MG63 (cell line): ENCODE results near the gene PEX26. TPM values are rescaled to one million over a fixed set of nuclear protein-coding genes. Genes with fewer than 3 reads are reported as not detected.
"Not testable (repeated sequence)": the region's sequence is repeated elsewhere in the genome, so short reads cannot be mapped to it uniquely, and the experiment has no call there.

ENCODE experiments used
- DNase-seq: peaks from one replicate; pipeline ENCODE4 v3.0.0-alpha.2; 2020
- H3K27me3 ChIP-seq: fragments of 250-450 bp; sonication (Bioruptor Pico); 2 replicates; pipeline ENCODE4 v1.5.1; 2020; ENCODE audit warnings: mild to moderate bottlenecking, moderate library complexity
- H3K36me3 ChIP-seq: fragments of 250-450 bp; sonication (Bioruptor Pico); 2 replicates; pipeline ENCODE4 v1.5.1; 2020; ENCODE audit warnings: mild to moderate bottlenecking, moderate library complexity
- H3K4me3 ChIP-seq: fragments of 250-450 bp; sonication (Bioruptor Pico); 2 replicates; pipeline ENCODE4 v1.5.1; 2020; ENCODE audit warnings: mild to moderate bottlenecking, moderate library complexity
- H3K9me3 ChIP-seq: fragments of 250-450 bp; sonication (Bioruptor Pico); 2 replicates; pipeline ENCODE4 v1.5.1; 2020; ENCODE audit warnings: mild to moderate bottlenecking, moderate library complexity
- total RNA-seq: library from RNA; depleted of rRNA; stranded (reverse); fragments of >200 nt; shearing (Covaris generic); gene quantifications from 2 replicates; pipeline ENCODE4 v1.2.3, GENCODE V29; 2014; ENCODE audit warnings: low replicate concordance

Gene PEX26
- total RNA-seq, 1 experiment from 2014 or later, result 10.5 TPM

DNA sequence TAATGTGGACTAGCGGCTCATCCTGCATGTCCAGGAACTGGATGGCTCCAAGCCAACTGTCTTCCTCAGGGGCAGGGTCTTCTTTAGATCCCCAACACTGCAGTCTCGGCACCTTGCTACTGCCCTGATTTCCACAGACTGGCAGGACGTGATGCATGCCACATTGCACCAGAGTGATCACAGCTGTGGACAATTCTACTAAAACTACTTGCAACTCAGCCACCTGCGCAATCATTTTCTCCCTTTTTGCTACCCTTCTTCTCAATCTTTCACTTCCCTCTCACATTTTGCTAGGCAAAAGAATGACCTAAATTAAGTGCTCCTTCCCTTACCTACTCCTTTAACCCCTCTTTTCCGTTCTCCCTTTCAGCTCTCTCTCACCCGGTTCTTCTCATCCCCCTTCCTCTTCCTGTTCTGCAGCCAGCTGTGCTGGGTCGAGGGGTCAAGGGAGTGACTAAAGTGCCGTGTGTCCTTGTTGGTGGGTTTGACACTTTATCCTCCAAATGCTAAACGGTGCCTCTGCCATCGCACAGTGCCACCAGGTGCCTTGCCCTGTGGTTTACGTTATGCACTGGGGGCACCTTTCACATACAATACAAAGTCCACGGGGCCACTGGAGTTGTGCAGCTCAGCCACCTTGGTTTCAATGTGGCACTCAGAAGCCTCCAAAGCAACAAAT is 11.5 kb upstream of the PEX26 start:
- no peak for DNase-seq
- Histone ChIP-seq H3K27me3 (no peaks in the 10 kb centered on the region), H3K9me3 (no peaks in the 10 kb centered on the region), H3K36me3 (no peaks in the 10 kb centered on the region), H3K4me3 (no peak overlapping the region)

DNA sequence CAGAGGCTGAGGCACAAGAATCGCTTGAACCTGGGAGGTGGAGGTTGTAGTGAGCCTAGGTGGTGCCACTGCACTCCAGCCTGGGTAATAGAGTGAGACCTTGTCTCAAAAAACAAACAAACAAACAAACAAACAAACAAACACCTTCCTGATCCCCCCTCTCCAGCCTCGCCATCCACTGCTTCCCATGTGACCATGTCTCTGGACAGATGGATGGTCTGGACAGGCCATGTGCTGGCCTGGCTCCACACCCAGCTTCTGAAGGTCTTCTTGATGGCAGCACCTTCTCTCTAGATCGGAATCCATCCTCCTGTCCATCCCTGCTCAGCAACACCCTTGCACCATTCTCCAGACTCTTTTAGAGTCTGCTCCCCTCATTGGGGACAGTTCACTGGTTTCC is 10.7 kb upstream of the PEX26 start:
- Histone ChIP-seq H3K27me3 (no peaks in the 10 kb centered on the region), H3K36me3 (no peaks in the 10 kb centered on the region), H3K9me3 (no peaks in the 10 kb centered on the region), H3K4me3 (no peak overlapping the region)
- DNase-seq, result no peak

- no peaks in the 10 kb centered on the region for H3K9me3 ChIP-seq
- no peaks in the 10 kb centered on the region for H3K36me3 ChIP-seq
- no peaks in the 10 kb centered on the region for H3K27me3 ChIP-seq
- no peak overlapping the region for H3K4me3 ChIP-seq
- DNase-seq, result peak; percentile 64
These were observed 10.0 kb upstream of the PEX26 start for GRCh38 chr22:18067548-18068341.

- Histone ChIP-seq H3K4me3 (no peak overlapping the region), H3K36me3 (no peaks in the 10 kb centered on the region)
- DNase-seq, result no peak
These were observed 9.3 kb upstream of the PEX26 start for GRCh38 chr22:18068381-18068988.

DNA sequence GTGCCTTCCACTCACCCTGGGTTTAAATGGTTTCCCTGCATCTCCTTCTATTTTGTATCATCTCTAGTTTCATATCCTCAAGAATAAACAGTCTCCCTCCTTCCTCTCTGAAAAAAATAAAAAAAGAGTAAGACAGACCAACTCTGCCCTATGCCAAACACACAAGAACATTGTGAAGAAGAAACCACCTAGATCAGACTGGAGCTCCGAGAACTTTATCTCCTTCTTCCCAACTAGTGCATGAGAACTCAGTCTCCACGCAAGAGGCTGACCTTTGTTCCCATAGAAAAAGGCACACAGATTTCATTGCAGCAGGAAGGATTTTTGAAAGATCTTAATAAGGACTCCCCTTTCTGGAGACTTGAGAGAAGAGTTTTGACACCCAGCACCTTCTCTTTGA is 8.7 kb upstream of the PEX26 start:
- Histone ChIP-seq H3K4me3 (no peak overlapping the region), H3K27me3 (no peaks in the 10 kb centered on the region), H3K36me3 (no peaks in the 10 kb centered on the region), H3K9me3 (no peaks in the 10 kb centered on the region)
- DNase-seq, result no peak

More at GRCh38 chr22:18068381-18068988, 9.3 kb upstream of the PEX26 start:
- no peaks in the 10 kb centered on the region for H3K27me3 ChIP-seq
- no peaks in the 10 kb centered on the region for H3K9me3 ChIP-seq

DNA sequence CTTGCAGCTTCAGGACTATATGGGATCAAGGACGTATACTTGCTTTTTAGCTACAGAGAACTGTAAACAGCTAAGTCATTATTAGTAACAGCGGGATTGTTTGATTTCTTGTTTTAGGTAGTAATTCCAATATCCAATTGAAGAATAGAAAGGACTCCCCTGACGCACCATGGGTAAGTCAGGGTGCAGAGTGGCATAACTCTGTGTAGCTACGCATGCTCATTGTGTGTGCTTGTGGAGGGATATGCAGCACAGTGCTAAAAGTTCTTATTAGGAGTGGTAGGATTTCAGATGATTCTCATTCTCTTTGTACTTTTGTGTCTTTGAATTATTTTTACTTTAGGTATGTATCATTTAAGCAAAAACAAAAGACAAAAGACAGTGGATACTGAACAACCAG is 7.7 kb upstream of the PEX26 start:
- no peaks in the 10 kb centered on the region for H3K27me3 ChIP-seq
- no peaks in the 10 kb centered on the region for H3K9me3 ChIP-seq
- no peaks in the 10 kb centered on the region for H3K36me3 ChIP-seq
- DNase-seq, result no peak
- no peak overlapping the region for H3K4me3 ChIP-seq

DNA sequence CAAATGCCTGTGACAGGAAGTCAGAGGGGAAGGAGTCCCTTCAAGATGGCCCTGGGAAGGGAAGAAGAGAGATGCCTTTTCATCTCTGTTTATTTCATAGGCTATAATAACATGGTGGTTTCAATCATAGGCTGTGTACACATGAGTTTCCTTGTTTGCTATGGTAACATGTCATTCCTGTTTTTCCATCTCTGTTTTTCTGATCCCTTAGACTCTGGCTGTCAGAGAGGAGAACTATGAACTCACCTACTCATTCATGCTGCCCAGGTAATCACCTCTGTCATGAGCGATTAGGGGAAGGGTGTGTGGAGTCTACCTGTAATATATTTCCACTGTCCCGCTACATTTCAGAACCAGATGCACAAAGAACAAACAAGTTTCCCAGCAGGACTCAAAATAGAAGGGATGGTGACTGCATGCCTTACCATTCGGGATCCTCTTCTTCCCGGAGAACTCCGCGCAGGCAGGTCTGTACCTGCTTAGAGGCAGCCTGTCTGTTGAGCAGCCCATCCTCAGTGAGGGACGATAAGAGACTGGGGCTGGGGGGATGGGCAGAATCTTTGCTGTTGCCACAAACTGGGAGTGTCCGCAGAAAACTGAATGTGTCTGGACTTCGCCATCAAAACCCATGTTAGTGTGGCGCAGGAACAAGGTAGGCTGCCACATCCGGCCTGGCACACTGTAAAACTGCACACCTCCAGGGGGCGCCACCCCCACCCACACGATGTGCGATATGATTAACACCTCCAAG is 7.1 kb upstream of the PEX26 start:
- H3K4me3 ChIP-seq, result no peak overlapping the region
- no peaks in the 10 kb centered on the region for H3K9me3 ChIP-seq

GRCh38 chr22:18071307-18071967 is 6.4 kb upstream of the PEX26 start:
- DNase-seq, H3K27me3 ChIP-seq, H3K9me3 ChIP-seq, H3K4me3 ChIP-seq, H3K36me3 ChIP-seq: not testable (repeated sequence)

More for the DNA sequence above, 7.1 kb upstream of the PEX26 start:
- H3K27me3 ChIP-seq, result no peaks in the 10 kb centered on the region
- H3K36me3 ChIP-seq, result no peaks in the 10 kb centered on the region
- no peak for DNase-seq

GRCh38 chr22:18071968-18072310 is 5.9 kb upstream of the PEX26 start:
- DNase-seq, result no peak
- Histone ChIP-seq H3K4me3 (no peak overlapping the region), H3K9me3 (no peaks in the 10 kb centered on the region), H3K27me3 (no peaks in the 10 kb centered on the region), H3K36me3 (no peaks in the 10 kb centered on the region)

DNA sequence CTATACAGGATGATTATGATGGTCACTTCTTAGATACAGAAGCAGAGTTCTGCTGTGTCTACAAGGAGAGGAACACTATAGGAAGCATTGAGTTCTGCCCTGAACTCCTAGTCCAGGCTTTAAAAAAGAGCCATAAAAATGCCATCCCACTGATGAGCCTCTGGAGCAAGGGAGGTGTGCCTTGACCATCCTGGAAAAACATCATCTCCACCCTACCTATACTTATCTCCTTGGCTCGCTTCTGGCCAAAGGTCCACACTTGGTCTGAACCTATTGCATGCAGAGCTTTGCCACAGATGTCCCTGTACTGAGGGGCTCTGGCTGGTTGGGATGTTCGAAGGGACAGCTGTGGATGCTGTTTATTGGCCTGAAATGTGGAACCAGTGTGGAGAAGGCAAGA is 4.3 kb upstream of the PEX26 start:
- Histone ChIP-seq H3K36me3 (0 out of 2 replicates have a peak, but pooled peaks cover 3% of the 10 kb centered on the region), H3K4me3 (no peak overlapping the region), H3K27me3 (no peaks in the 10 kb centered on the region), H3K9me3 (no peaks in the 10 kb centered on the region)
- no peak for DNase-seq

DNA sequence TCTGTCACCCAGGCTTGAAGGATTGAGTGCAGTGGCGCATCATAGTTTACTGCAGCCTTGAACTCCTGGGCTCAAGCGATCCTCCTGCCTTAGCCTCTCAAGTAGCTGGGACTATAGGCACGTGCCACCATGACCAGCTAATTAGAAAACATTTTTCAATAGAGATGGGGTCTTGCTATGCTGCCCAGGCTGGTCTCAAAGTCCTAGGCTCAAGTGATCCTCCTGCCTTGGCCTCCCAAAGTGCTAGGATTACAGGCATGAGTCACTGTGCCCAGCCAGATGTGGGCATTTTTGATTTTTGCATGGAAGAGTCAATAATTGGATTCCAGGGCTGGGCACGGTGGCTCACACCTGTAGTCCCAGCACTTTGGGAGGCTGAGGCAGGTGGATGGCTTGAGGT is 3.9 kb upstream of the PEX26 start:
- not testable (repeated sequence) for H3K36me3 ChIP-seq, H3K27me3 ChIP-seq, DNase-seq, H3K9me3 ChIP-seq, H3K4me3 ChIP-seq

- Histone ChIP-seq H3K36me3 (peaks cover 12% of the 10 kb centered on the region), H3K4me3 (no peak overlapping the region), H3K27me3 (no peaks in the 10 kb centered on the region), H3K9me3 (no peaks in the 10 kb centered on the region)
- no peak for DNase-seq
These were observed 2.6 kb upstream of the PEX26 start for GRCh38 chr22:18075101-18075719.

GRCh38 chr22:18075720-18076497 is 1.9 kb upstream of the PEX26 start:
- Histone ChIP-seq H3K27me3 (no peaks in the 10 kb centered on the region), H3K36me3 (peaks cover 17% of the 10 kb centered on the region), H3K9me3 (no peaks in the 10 kb centered on the region), H3K4me3 (no peak overlapping the region)
- peak; percentile 59 for DNase-seq

GRCh38 chr22:18077087-18077638 is 627 bp upstream of the PEX26 start:
- Histone ChIP-seq H3K4me3 (peak overlapping the region; percentile 93), H3K27me3 (no peaks in the 10 kb centered on the region), H3K9me3 (no peaks in the 10 kb centered on the region), H3K36me3 (peaks cover 27% of the 10 kb centered on the region)
- no peak for DNase-seq

GRCh38 chr22:18078329-18079041 is 695 bp downstream of the PEX26 start:
- no peaks in the 10 kb centered on the region for H3K27me3 ChIP-seq
- DNase-seq, result peak; percentile 57
- H3K36me3 ChIP-seq, result peaks cover 40% of the 10 kb centered on the region
- H3K9me3 ChIP-seq, result no peaks in the 10 kb centered on the region
- H3K4me3 ChIP-seq, result peak overlapping the region; percentile 93
